ENCODE data around the gene ASXL1. TPM values are rescaled to one million over a fixed set of nuclear protein-coding genes. Genes with fewer than 3 reads are reported as not detected.
A peak's percentile ranks its signal among the peaks of the same experiment; 100 is the strongest.

ASXL1 gene
- total RNA-seq, 2 donors from 2014 or later, result 74.5 to 135 TPM

DNA sequence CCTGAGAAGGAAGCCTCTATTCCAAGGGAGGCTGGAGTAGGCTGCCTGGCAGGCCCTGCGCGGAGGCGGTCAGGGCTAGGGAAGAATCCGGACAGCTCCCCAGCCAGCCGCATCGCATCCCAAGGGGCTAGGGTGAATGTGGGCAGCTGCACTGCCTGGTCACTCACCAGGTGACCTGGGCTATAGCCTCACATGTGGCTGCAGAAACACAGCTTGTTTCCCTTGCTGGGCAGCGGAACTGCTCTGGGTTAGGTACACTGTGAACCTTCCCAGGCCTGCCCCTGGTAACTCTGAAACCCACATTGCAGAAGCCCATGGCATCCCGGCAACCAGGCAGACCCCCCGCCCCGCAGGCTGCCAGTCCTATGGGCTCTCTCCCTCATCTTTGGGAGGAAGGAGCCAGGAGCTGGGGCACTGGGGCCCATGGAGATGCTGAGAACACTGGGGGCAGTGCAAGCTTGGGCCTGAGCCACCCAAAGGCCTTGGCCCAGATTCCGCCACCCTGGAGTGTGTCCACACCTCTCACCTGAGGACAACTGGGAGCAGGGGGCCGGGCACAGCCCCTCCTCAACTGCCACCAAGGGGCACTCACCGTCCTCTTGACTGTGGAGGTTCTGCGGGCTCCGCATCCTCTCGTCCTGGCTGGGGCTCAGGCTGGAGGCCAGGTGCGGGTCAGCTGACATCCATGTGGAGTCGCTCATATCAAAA is 116.0 kb downstream of the ASXL1 start:
- Histone ChIP-seq H3K27me3 (replicated peaks; ENCODE audit: insufficient read depth) (no peaks in the 10 kb centered on the region), H3K9me3 (no peaks in the 10 kb centered on the region), H3K27ac (peak overlapping the region in 1 of 2 donors; percentile 48), H3K4me1 (ENCODE audit: control insufficient read depth in 1 of 2, low read depth in 2 of 2) (peaks cover 18 to 30% of the 10 kb centered on the region in 2 donors), H3K4me3 (peak overlapping the region; percentile 76), H3K36me3 (no peaks in the 10 kb centered on the region)
- ATAC-seq (ENCODE audit: insufficient number of reproducible peaks, low FRiP score, low read depth), result no peak
- no peak for DNase-seq (ENCODE audit: low spot score)
- TF ChIP-seq, protein P1, sequence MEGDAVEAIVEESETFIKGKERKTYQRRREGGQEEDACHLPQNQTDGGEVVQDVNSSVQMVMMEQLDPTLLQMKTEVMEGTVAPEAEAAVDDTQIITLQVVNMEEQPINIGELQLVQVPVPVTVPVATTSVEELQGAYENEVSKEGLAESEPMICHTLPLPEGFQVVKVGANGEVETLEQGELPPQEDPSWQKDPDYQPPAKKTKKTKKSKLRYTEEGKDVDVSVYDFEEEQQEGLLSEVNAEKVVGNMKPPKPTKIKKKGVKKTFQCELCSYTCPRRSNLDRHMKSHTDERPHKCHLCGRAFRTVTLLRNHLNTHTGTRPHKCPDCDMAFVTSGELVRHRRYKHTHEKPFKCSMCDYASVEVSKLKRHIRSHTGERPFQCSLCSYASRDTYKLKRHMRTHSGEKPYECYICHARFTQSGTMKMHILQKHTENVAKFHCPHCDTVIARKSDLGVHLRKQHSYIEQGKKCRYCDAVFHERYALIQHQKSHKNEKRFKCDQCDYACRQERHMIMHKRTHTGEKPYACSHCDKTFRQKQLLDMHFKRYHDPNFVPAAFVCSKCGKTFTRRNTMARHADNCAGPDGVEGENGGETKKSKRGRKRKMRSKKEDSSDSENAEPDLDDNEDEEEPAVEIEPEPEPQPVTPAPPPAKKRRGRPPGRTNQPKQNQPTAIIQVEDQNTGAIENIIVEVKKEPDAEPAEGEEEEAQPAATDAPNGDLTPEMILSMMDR (IDR thresholded peaks at IDR 0.05), result no peak

GRCh38 chr20:32474717-32474966 is 116.5 kb downstream of the ASXL1 start:
- TF ChIP-seq, protein P1 (IDR thresholded peaks at IDR 0.05), result no peak
- H3K4me3 ChIP-seq, result peak overlapping the region; percentile 76
- H3K9me3 ChIP-seq, result no peaks in the 10 kb centered on the region
- peaks cover 18 to 30% of the 10 kb centered on the region in 2 donors for H3K4me1 ChIP-seq (ENCODE audit: control insufficient read depth in 1 of 2, low read depth in 2 of 2)
- H3K36me3 ChIP-seq, result no peaks in the 10 kb centered on the region
- H3K27me3 ChIP-seq (replicated peaks; ENCODE audit: insufficient read depth), result no peaks in the 10 kb centered on the region
- ATAC-seq (ENCODE audit: insufficient number of reproducible peaks, low FRiP score, low read depth) (no peak), DNase-seq (ENCODE audit: low spot score) (no peak)
- H3K27ac ChIP-seq, result peak overlapping the region in 1 of 2 donors; percentile 48

- Histone ChIP-seq H3K4me3 (peak overlapping the region; percentile 76), H3K27me3 (replicated peaks; ENCODE audit: insufficient read depth) (no peaks in the 10 kb centered on the region), H3K36me3 (no peaks in the 10 kb centered on the region), H3K4me1 (ENCODE audit: control insufficient read depth in 1 of 2, low read depth in 2 of 2) (peaks cover 18 to 30% of the 10 kb centered on the region in 2 donors), H3K9me3 (no peaks in the 10 kb centered on the region), H3K27ac (peak overlapping the region; percentile 17 to 48)
- DNase-seq (ENCODE audit: low spot score), result peak; percentile 21
- ATAC-seq (ENCODE audit: insufficient number of reproducible peaks, low FRiP score, low read depth), result peak; percentile 58
- TF ChIP-seq, protein P1 (IDR thresholded peaks at IDR 0.05), result peak; percentile 8
These were observed 117.1 kb downstream of the ASXL1 start for GRCh38 chr20:32474967-32475811.

DNA sequence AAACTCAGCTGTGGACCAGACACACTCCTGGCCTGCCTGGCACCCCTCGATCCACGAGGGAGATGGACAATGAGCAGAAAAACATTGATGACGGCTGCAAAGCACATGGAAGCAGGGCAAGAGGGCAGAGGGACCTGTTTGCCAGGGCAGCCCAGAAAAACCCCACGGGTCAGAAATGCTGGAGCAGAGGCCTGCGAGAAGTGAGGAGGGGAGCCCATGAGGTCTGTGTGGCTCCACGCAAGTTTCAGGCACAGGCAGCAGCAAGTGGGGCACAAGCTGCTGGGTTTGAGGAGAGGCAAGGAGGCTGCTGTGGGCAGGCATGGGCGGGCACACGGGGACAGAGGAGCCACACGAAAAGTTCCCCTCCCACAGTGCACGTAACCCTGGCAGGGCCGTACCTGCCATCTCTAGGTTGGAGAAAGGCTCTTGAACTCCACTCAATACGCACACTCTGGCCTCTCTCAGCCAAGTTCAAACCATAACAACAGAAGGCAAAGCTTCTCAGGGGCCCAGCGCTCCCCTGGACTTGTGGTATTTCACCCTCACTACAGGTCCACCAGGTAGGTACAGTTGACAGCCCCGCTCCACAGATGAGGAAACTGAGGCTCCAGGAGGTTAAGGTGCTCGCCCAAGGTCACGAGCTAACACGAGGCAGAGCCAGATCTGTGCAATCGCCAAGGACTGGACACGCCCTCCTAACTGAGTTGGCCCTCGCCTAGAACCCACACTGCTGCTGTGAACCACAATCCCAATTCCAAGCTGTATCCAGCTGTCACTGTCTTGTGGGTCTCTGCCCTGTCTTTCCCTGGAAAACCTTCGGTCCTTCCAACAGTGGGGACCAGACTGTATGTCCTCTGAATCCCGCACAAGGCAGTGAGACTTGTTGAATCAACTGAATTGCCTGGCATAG is 118.8 kb downstream of the ASXL1 start:
- Histone ChIP-seq H3K27ac (no peak overlapping the region), H3K27me3 (replicated peaks; ENCODE audit: insufficient read depth) (no peaks in the 10 kb centered on the region), H3K4me3 (no peak overlapping the region), H3K36me3 (no peaks in the 10 kb centered on the region), H3K4me1 (ENCODE audit: control insufficient read depth in 1 of 2, low read depth in 2 of 2) (peaks cover 18 to 31% of the 10 kb centered on the region in 2 donors), H3K9me3 (no peaks in the 10 kb centered on the region)
- no peak for ATAC-seq (ENCODE audit: insufficient number of reproducible peaks, low FRiP score, low read depth)
- DNase-seq (ENCODE audit: low spot score), result no peak
- TF ChIP-seq, protein P1 (IDR thresholded peaks at IDR 0.05), result no peak
